ENCODE measurements around the gene ARID5B.

DNA sequence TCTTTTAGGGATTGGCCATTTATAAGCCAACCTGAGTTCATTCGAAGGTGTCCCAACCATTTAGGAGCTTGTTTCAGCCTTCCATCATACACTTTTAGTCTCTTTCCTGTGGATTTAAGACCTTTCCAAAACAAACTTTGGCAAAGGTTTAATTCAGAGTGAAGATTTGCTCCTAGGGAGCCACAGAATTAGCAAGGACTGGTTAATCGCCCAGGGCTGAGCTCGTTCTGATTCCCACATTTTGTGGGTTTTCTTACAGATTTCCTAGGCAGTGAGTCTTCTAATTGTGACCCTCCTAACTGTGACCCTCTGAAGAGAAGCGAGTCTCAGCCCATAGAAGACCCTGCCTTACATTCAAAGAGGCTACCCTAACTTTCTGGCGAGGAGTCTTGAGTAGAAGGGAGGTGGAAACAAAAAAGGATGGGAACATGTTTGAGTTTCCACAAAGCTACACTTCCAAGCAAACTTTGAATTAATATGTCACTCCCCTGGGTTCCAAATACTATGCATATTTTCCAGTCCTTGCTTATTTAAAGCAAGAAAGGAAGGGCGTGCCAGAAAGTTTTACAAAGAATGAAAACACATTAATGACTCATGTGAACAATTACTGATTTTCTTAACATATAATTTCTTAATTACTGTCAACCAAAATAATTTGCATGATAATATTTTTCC is 118.3 kb downstream of the ARID5B start:
- TF ChIP-seq EZH2 (IDR thresholded peaks at IDR 0.05; ENCODE audit: borderline replicate concordance, insufficient read depth, low read length, poor library complexity, severe bottlenecking), result no peak
- TF ChIP-seq, protein P1, sequence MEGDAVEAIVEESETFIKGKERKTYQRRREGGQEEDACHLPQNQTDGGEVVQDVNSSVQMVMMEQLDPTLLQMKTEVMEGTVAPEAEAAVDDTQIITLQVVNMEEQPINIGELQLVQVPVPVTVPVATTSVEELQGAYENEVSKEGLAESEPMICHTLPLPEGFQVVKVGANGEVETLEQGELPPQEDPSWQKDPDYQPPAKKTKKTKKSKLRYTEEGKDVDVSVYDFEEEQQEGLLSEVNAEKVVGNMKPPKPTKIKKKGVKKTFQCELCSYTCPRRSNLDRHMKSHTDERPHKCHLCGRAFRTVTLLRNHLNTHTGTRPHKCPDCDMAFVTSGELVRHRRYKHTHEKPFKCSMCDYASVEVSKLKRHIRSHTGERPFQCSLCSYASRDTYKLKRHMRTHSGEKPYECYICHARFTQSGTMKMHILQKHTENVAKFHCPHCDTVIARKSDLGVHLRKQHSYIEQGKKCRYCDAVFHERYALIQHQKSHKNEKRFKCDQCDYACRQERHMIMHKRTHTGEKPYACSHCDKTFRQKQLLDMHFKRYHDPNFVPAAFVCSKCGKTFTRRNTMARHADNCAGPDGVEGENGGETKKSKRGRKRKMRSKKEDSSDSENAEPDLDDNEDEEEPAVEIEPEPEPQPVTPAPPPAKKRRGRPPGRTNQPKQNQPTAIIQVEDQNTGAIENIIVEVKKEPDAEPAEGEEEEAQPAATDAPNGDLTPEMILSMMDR (IDR thresholded peaks at IDR 0.05; ENCODE audit: poor library complexity, severe bottlenecking), result no peak
- no peak for TF ChIP-seq EP300 (conservative IDR thresholded peaks at IDR 0.05; ENCODE audit: poor library complexity, severe bottlenecking)
- TF ChIP-seq TAF1 (IDR thresholded peaks at IDR 0.05; ENCODE audit: low read depth), result no peak

Measured in neural cell (in vitro differentiated cells).